ENCODE results near the gene DVL1. TPM values are rescaled to one million over a fixed set of nuclear protein-coding genes. Genes with fewer than 3 reads are reported as not detected.

Gene DVL1
- polyA plus RNA-seq, 1 experiment: 8.9 TPM

DNA sequence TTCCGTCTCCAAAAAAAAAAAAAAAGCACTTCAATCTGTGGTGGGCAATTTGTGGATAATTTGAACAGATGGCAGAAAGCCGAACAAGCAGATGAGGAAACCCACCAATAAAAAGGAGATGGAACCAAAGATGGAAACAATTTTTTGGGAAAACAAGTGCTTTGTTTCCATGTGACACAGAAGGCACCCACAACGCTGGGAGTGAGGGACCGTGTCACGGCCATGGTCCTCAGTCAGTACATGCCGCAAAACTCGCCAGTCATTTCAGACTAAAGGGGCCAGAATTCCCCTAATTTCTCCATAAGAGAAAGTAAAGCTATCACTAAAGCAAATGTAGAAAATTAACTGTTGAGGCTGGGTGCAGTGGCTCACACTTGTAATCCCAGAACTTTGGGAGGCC is 44.9 kb upstream of the DVL1 start:
- DNase-seq (ENCODE audit: low read depth, low spot score): no peak
- Histone ChIP-seq H3K27me3 (ENCODE audit: control insufficient read depth, insufficient read depth, low read length) (no peaks in the 10 kb centered on the region), H3K27ac (ENCODE audit: low read depth, low read length) (no peak overlapping the region), H3K9me3 (ENCODE audit: control insufficient read depth, insufficient read depth, low read length) (no peaks in the 10 kb centered on the region; the same call in 1 of the 2 replicates), H3K4me3 (ENCODE audit: low read depth, low read length) (no peak overlapping the region)
- ChIA-PET CTCF (interaction anchor here (1.4 kb wide), 1 partner anchor 22 kb away, joined by 5 read pairs; no protein-coding TSS in a partner anchor), POLR2A (no interaction called here)
- TF ChIP-seq, protein P1, sequence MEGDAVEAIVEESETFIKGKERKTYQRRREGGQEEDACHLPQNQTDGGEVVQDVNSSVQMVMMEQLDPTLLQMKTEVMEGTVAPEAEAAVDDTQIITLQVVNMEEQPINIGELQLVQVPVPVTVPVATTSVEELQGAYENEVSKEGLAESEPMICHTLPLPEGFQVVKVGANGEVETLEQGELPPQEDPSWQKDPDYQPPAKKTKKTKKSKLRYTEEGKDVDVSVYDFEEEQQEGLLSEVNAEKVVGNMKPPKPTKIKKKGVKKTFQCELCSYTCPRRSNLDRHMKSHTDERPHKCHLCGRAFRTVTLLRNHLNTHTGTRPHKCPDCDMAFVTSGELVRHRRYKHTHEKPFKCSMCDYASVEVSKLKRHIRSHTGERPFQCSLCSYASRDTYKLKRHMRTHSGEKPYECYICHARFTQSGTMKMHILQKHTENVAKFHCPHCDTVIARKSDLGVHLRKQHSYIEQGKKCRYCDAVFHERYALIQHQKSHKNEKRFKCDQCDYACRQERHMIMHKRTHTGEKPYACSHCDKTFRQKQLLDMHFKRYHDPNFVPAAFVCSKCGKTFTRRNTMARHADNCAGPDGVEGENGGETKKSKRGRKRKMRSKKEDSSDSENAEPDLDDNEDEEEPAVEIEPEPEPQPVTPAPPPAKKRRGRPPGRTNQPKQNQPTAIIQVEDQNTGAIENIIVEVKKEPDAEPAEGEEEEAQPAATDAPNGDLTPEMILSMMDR (IDR thresholded peaks at IDR 0.05; ENCODE audit: low read depth, low read length): no peak

DNA sequence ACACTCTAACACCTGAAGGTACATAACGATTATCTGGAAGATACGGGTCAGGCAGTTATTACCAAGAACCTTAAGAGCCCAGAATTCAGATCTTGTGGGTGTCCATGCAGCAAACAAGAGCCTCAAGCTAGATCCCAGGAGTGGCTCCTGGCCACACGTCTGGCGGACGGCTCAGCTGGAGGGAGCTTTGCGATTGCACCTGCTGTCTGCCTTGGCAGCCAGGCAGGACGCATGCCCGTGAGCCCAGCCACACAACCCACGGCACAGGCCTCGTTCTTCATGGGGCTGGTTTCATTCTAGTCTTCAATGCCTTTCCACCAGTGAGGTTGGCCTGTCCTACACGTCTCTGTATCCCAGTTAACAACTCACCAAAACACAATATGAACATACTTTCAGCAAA is 44.2 kb upstream of the DVL1 start:
- POLR2A ChIA-PET: no interaction called here
- no peaks in the 10 kb centered on the region; the same call in 1 of the 2 replicates for H3K9me3 ChIP-seq (ENCODE audit: control insufficient read depth, insufficient read depth, low read length)
- CTCF ChIA-PET: no interaction called here

DNA sequence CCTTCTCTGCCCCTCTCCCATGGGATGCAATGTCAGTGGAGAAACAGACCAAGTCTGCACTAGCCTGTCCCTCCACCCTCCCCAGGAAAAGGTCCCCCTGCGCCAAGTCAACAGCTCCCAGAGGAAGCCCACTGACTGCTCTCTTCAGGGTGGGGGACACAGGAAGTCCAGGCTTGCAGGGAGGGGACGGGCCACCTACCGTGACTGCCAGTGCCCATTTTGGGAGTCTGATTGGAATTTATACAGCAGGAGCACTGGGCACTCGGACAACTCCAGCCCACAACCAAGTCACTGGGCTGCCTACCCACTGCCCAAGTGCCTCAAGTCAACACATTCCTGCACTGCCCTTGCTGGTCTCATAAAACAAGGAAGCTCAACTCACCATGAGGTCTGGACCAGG is 43.8 kb upstream of the DVL1 start:
- H3K4me3 ChIP-seq (ENCODE audit: low read depth, low read length): no peak overlapping the region
- TF ChIP-seq, protein P1 (IDR thresholded peaks at IDR 0.05; ENCODE audit: low read depth, low read length): no peak
- no peaks in the 10 kb centered on the region; the same call in 1 of the 2 replicates for H3K9me3 ChIP-seq (ENCODE audit: control insufficient read depth, insufficient read depth, low read length)
- ChIA-PET CTCF (no interaction called here), POLR2A (no interaction called here)
- H3K27ac ChIP-seq (ENCODE audit: low read depth, low read length): no peak overlapping the region
- DNase-seq (ENCODE audit: low read depth, low spot score): no peak
- no peaks in the 10 kb centered on the region for H3K27me3 ChIP-seq (ENCODE audit: control insufficient read depth, insufficient read depth, low read length)

More for the DNA sequence above, 44.2 kb upstream of the DVL1 start:
- Histone ChIP-seq H3K27me3 (ENCODE audit: control insufficient read depth, insufficient read depth, low read length) (no peaks in the 10 kb centered on the region), H3K4me3 (ENCODE audit: low read depth, low read length) (no peak overlapping the region), H3K27ac (ENCODE audit: low read depth, low read length) (no peak overlapping the region)
- DNase-seq (ENCODE audit: low read depth, low spot score): no peak
- TF ChIP-seq, protein P1 (IDR thresholded peaks at IDR 0.05; ENCODE audit: low read depth, low read length): no peak

DNA sequence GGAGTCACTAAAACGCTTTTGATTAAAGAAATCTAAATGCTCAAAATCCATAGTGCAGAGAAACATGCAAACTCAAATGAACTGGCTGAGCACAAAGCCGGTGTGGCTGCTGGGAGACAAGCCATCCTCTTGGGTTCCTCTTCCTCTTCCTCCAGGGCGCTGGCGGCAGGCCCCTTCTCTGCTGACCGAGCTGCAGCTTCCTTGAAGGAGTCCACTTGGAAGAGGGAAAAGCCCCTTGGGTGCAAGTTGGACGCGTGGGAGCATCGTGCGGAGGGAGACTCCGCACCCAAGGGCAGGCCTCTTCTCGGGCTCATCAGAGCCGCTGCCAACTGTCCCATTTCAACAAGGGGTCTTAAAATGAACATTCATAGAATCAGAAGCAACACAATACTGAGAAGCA is 42.0 kb upstream of the DVL1 start:
- DNase-seq (ENCODE audit: low read depth, low spot score): no peak
- ChIA-PET POLR2A (no interaction called here), CTCF (interaction anchor here (1.0 to 1.2 kb wide), 2 partner anchors 19 to 20 kb away, joined by 3 read pairs; no protein-coding TSS in a partner anchor)
- H3K27ac ChIP-seq (ENCODE audit: low read depth, low read length): no peak overlapping the region
- TF ChIP-seq, protein P1 (IDR thresholded peaks at IDR 0.05; ENCODE audit: low read depth, low read length): no peak
- H3K4me3 ChIP-seq (ENCODE audit: low read depth, low read length): no peak overlapping the region
- H3K27me3 ChIP-seq (ENCODE audit: control insufficient read depth, insufficient read depth, low read length): no peaks in the 10 kb centered on the region
- H3K9me3 ChIP-seq (ENCODE audit: control insufficient read depth, insufficient read depth, low read length): no peaks in the 10 kb centered on the region; the same call in 1 of the 2 replicates

DNA sequence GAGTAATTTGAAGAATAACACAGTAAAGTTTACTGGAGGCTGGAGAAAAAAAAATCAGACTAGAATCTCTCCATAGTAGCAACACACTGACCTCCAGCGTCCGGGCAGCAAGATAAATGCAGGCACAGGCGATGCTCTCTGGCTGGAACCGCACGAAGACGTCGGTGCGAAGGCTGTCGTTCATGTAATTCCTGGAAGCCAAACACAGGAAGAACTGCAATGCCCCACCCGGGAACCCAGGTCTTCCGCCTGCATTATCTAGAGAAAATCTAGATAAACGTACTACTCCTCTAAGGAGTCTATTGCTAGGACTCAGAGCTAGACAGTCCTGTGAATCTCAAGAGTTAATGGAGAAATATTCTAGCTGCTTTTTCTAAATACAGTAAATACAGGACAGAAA is 41.5 kb upstream of the DVL1 start:
- ChIA-PET CTCF (interaction anchor here (1.1 kb wide), 1 partner anchor 18 kb away, joined by 3 read pairs; no protein-coding TSS in a partner anchor), POLR2A (no interaction called here)
- Histone ChIP-seq H3K27me3 (ENCODE audit: control insufficient read depth, insufficient read depth, low read length) (no peaks in the 10 kb centered on the region), H3K4me3 (ENCODE audit: low read depth, low read length) (no peak overlapping the region), H3K27ac (ENCODE audit: low read depth, low read length) (no peak overlapping the region), H3K9me3 (ENCODE audit: control insufficient read depth, insufficient read depth, low read length) (no peaks in the 10 kb centered on the region; the same call in 1 of the 2 replicates)
- TF ChIP-seq, protein P1 (IDR thresholded peaks at IDR 0.05; ENCODE audit: low read depth, low read length): no peak
- no peak for DNase-seq (ENCODE audit: low read depth, low spot score)

All from AG04450 (cell line).